ENCODE results near the gene EREG. TPM values are rescaled to one million over a fixed set of nuclear protein-coding genes. Genes with fewer than 3 reads are reported as not detected.

Gene EREG
- total RNA-seq, 1 experiment from 2014 or later: 0.46 TPM

DNA sequence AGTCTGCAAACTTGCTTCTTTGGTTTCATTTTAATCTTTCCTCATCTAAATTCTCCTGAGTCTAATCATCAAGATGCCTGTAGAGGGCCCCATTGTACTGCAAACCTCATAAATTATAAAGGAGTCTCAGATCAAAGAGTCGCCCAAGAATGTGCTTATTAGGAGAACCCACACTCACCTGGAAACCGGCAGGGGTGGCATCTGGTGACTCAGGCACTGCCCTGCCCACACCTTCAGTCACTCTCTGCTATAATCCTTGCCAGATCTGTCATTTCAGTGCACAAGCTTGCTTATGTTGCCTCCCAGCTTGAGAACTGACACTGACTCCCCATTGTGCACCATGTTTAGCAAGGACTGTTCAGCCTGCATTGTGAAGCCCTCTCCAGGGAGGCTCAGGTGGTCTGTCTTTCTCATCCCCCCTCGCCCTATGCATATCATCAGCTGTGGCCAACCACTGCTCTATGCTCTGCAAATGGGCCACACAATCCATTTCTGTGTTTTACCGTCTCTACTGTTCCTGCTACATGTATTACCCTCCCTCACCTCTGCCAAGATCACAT, 44.3 kb upstream of the EREG start:
- H3K79me2 ChIP-seq (ENCODE audit: low read depth): no peaks in the 10 kb centered on the region
- intact Hi-C loops (cut with micrococcal nuclease; ENCODE audit: unreplicated experiment): loop anchor here (1.0 to 5.0 kb wide), 7 partner anchors 54 to 552 kb away; partner anchors contain the start of genes AREG and BTC
- H3K27ac ChIP-seq: peak overlapping the region; percentile 30; the same call in 1 of the 2 replicates
- no peaks in the 10 kb centered on the region for H3K9me3 ChIP-seq (ENCODE audit: insufficient read depth, low read depth)
- H2AFZ ChIP-seq: no peak overlapping the region
- peaks cover 12% of the 10 kb centered on the region for H3K4me1 ChIP-seq (replicated peaks; ENCODE audit: insufficient read depth)
- ChIA-PET CTCF (interaction anchor here (1.0 to 1.6 kb wide), 2 partner anchors 56 to 351 kb away, joined by 3 to 6 read pairs; no protein-coding TSS in a partner anchor), POLR2A (ENCODE audit: unreplicated experiment) (no interaction called here)
- TF ChIP-seq EZH2 (IDR thresholded peaks at IDR 0.05; ENCODE audit: low read depth): no peak
- TF ChIP-seq, protein P1, sequence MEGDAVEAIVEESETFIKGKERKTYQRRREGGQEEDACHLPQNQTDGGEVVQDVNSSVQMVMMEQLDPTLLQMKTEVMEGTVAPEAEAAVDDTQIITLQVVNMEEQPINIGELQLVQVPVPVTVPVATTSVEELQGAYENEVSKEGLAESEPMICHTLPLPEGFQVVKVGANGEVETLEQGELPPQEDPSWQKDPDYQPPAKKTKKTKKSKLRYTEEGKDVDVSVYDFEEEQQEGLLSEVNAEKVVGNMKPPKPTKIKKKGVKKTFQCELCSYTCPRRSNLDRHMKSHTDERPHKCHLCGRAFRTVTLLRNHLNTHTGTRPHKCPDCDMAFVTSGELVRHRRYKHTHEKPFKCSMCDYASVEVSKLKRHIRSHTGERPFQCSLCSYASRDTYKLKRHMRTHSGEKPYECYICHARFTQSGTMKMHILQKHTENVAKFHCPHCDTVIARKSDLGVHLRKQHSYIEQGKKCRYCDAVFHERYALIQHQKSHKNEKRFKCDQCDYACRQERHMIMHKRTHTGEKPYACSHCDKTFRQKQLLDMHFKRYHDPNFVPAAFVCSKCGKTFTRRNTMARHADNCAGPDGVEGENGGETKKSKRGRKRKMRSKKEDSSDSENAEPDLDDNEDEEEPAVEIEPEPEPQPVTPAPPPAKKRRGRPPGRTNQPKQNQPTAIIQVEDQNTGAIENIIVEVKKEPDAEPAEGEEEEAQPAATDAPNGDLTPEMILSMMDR (conservative IDR thresholded peaks at IDR 0.05): peak; percentile 74
- no peaks in the 10 kb centered on the region for H4K20me1 ChIP-seq (ENCODE audit: insufficient read depth)
- H3F3A ChIP-seq (ENCODE audit: insufficient read depth, low read depth): no peaks in the 10 kb centered on the region
- no peak overlapping the region for H3K4me3 ChIP-seq
- peak; percentile 80 to 91 for DNase-seq
- H3K4me2 ChIP-seq: peak overlapping the region; percentile 67
- no peaks in the 10 kb centered on the region for H3K27me3 ChIP-seq (ENCODE audit: insufficient read depth, low read depth)
- H3K9me2 ChIP-seq (ENCODE audit: insufficient read depth): no peaks in the 10 kb centered on the region; the same call in 1 of the 2 replicates
- no TSS peak for BruUV-seq (replicated peaks)
- no peaks in the 10 kb centered on the region for H3K36me3 ChIP-seq (ENCODE audit: low read depth)

DNA sequence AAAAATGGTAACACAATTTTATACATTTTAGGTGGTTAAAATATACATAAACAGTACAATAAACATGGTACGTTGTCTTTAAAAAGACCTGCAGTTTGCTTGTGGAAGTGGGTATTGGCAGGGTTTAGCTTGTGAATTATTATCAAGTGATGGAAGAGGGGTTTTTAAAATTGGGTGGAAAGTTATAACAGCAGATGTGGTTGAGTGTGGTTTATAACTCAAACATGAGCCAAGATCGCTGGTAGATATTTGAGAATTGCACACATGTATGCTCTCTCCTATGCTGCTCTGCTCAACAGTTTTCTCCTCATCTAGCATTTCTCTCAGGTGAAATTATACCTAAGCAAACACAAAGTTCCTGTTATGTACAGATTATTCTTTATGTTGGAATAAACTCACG, 42.6 kb upstream of the EREG start:
- Histone ChIP-seq H3K27ac (no peak overlapping the region), H3K4me2 (no peak overlapping the region), H3K4me1 (replicated peaks; ENCODE audit: insufficient read depth) (peaks cover 12% of the 10 kb centered on the region), H3F3A (ENCODE audit: insufficient read depth, low read depth) (no peaks in the 10 kb centered on the region), H3K27me3 (ENCODE audit: insufficient read depth, low read depth) (no peaks in the 10 kb centered on the region), H3K9me2 (ENCODE audit: insufficient read depth) (no peaks in the 10 kb centered on the region; the same call in 1 of the 2 replicates), H4K20me1 (ENCODE audit: insufficient read depth) (no peaks in the 10 kb centered on the region), H3K79me2 (ENCODE audit: low read depth) (no peaks in the 10 kb centered on the region), H2AFZ (no peak overlapping the region), H3K4me3 (no peak overlapping the region), H3K36me3 (ENCODE audit: low read depth) (no peaks in the 10 kb centered on the region), H3K9me3 (ENCODE audit: insufficient read depth, low read depth) (no peaks in the 10 kb centered on the region)
- CTCF ChIA-PET: no interaction called here
- BruUV-seq (replicated peaks): no TSS peak
- intact Hi-C loops (cut with micrococcal nuclease; ENCODE audit: unreplicated experiment): loop anchor here (5.0 kb wide), 2 partner anchors 125 to 550 kb away; partner anchors contain the start of gene AREG
- DNase-seq: no peak
- TF ChIP-seq, protein P1 (conservative IDR thresholded peaks at IDR 0.05): no peak
- no peak for TF ChIP-seq EZH2 (IDR thresholded peaks at IDR 0.05; ENCODE audit: low read depth)
- POLR2A ChIA-PET (ENCODE audit: unreplicated experiment): interaction anchor here (0.7 kb wide), 1 partner anchor 165 kb away, joined by 5 read pairs; no protein-coding TSS in a partner anchor

DNA sequence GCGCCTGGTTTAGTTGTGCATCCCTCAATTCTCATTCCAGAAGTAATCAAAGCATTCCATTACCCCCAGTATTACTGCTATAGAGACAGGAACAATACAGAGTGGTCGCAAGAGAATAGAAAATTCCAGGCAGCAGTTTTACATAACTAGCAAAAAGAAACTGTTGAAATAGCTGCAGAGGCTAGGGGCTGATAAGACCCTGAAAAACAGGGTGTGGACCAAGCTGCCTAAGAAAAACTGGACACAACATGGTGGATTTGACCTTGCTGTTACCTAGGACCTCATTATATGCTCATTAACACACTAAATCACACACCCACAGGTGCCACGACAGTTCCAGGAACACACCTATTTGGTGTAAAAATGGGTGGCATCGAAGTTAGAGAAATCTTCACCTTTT, 41.3 kb upstream of the EREG start:
- Histone ChIP-seq H3K4me3 (no peak overlapping the region), H3K9me2 (ENCODE audit: insufficient read depth) (no peaks in the 10 kb centered on the region; the same call in 1 of the 2 replicates), H3F3A (ENCODE audit: insufficient read depth, low read depth) (no peaks in the 10 kb centered on the region), H2AFZ (no peak overlapping the region), H3K79me2 (ENCODE audit: low read depth) (no peaks in the 10 kb centered on the region), H4K20me1 (ENCODE audit: insufficient read depth) (no peaks in the 10 kb centered on the region), H3K27me3 (ENCODE audit: insufficient read depth, low read depth) (no peaks in the 10 kb centered on the region), H3K27ac (no peak overlapping the region), H3K36me3 (ENCODE audit: low read depth) (no peaks in the 10 kb centered on the region), H3K4me1 (replicated peaks; ENCODE audit: insufficient read depth) (peaks cover 12% of the 10 kb centered on the region), H3K9me3 (ENCODE audit: insufficient read depth, low read depth) (no peaks in the 10 kb centered on the region), H3K4me2 (no peak overlapping the region)
- TF ChIP-seq, protein P1 (conservative IDR thresholded peaks at IDR 0.05): no peak
- TF ChIP-seq EZH2 (IDR thresholded peaks at IDR 0.05; ENCODE audit: low read depth): no peak
- ChIA-PET CTCF (no interaction called here), POLR2A (ENCODE audit: unreplicated experiment) (no interaction called here)
- no TSS peak for BruUV-seq (replicated peaks)
- no peak for DNase-seq
- intact Hi-C loops (cut with micrococcal nuclease; ENCODE audit: unreplicated experiment): loop anchor here (5.0 kb wide), 2 partner anchors 124 to 549 kb away; partner anchors contain the start of gene AREG

Data from PC-9 (cell line).